ENCODE data around the gene UQCRQ. TPM values are rescaled to one million over a fixed set of nuclear protein-coding genes. Genes with fewer than 3 reads are reported as not detected.
A peak's percentile ranks its signal among the peaks of the same experiment; 100 is the strongest.

The UQCRQ gene
- total and polyA plus RNA-seq, 2 of the 13 experiments (the other 11 are each of a cell fraction or from before 2014, with no cell fraction given): 257 to 575 TPM

GRCh38 chr5:132873119-132873929 is 6.9 kb downstream of the UQCRQ start, which contains the start of gene LEAP2 (continued):
- TF ChIP-seq MAZ (IDR thresholded peaks at IDR 0.05; ENCODE audit: borderline replicate concordance, low read depth, low read length): peak; percentile 64; the same call in 1 of the 2 replicates
- no peak for TF ChIP-seq MAZ (CRISPR knock-in tag; IDR thresholded peaks at IDR 0.05; ENCODE audit: low read depth)
- no peak for TF ChIP-seq HNRNPL (IDR thresholded peaks at IDR 0.05; ENCODE audit: low read depth, low read length)
- TF ChIP-seq ATF2 (CRISPR knock-in tag; IDR thresholded peaks at IDR 0.05): peak; percentile 81
- no peak for TF ChIP-seq PCBP2 (optimal IDR thresholded peaks at IDR 0.05; ENCODE audit: low read depth, low read length, poor library complexity, severe bottlenecking)
- TF ChIP-seq ERF (CRISPR knock-in tag; IDR thresholded peaks at IDR 0.05): peak; percentile 58; the same call in 1 of the 2 replicates
- peak; percentile 83 for TF ChIP-seq RARA (CRISPR knock-in tag; IDR thresholded peaks at IDR 0.05)
- peak; percentile 49; the same call in 1 of the 2 replicates for TF ChIP-seq ZBTB25 (CRISPR knock-in tag; IDR thresholded peaks at IDR 0.05)
- TF ChIP-seq HNF4A (CRISPR knock-in tag; IDR thresholded peaks at IDR 0.05): peak; percentile 94
- TF ChIP-seq RELA (CRISPR knock-in tag; IDR thresholded peaks at IDR 0.05): no peak
- no peak for TF ChIP-seq JARID2 (CRISPR knock-in tag; IDR thresholded peaks at IDR 0.05; ENCODE audit: insufficient replicate concordance)
- TF ChIP-seq HOXD1 (CRISPR knock-in tag; IDR thresholded peaks at IDR 0.05): 0 out of 2 replicates have a peak, but pooled peaks have one; percentile 44
- no peak for TF ChIP-seq SOX6 (IDR thresholded peaks at IDR 0.05)
- peak; percentile 95 for TF ChIP-seq SOX6 (CRISPR knock-in tag; IDR thresholded peaks at IDR 0.05)
- TF ChIP-seq ZNF256 (CRISPR knock-in tag; conservative IDR thresholded peaks at IDR 0.05): no peak
- no peak for TF ChIP-seq RFX5 (IDR thresholded peaks at IDR 0.05; ENCODE audit: low read depth, low read length)
- no peak for TF ChIP-seq ZNF562 (CRISPR knock-in tag; IDR thresholded peaks at IDR 0.05; ENCODE audit: borderline replicate concordance)
- no peak for TF ChIP-seq BRD4 (CRISPR knock-in tag; IDR thresholded peaks at IDR 0.05)
- no peak for TF ChIP-seq KLF15 (CRISPR knock-in tag; IDR thresholded peaks at IDR 0.05; ENCODE audit: borderline replicate concordance)
- TF ChIP-seq GFI1 (CRISPR knock-in tag; IDR thresholded peaks at IDR 0.05; ENCODE audit: borderline replicate concordance): peak; percentile 55; the same call in 1 of the 2 replicates
- TF ChIP-seq RFX1 (IDR thresholded peaks at IDR 0.05): no peak
- no peak for TF ChIP-seq NONO (IDR thresholded peaks at IDR 0.05)
- peak; percentile 78 for TF ChIP-seq NONO (CRISPR knock-in tag; conservative IDR thresholded peaks at IDR 0.05)
- TF ChIP-seq MXI1 (IDR thresholded peaks at IDR 0.05; ENCODE audit: borderline replicate concordance, low read depth, low read length): no peak; the same call in 2 of the 3 replicates
- TF ChIP-seq HMG20A (CRISPR knock-in tag; IDR thresholded peaks at IDR 0.05; ENCODE audit: borderline replicate concordance): no peak; the same call in 1 of the 2 replicates
- peak; percentile 97 for TF ChIP-seq ZBTB34 (CRISPR knock-in tag; IDR thresholded peaks at IDR 0.05)
- TF ChIP-seq ZNF790 (CRISPR knock-in tag; IDR thresholded peaks at IDR 0.05; ENCODE audit: borderline replicate concordance): no peak
- no peak for TF ChIP-seq TCF7L2 (IDR thresholded peaks at IDR 0.05; ENCODE audit: low read depth, low read length)
- no peak for TF ChIP-seq ZNF33B (CRISPR knock-in tag; IDR thresholded peaks at IDR 0.05)
